ENCODE measurements around the gene EPDR1. TPM values are rescaled to one million over a fixed set of nuclear protein-coding genes. Genes with fewer than 3 reads are reported as not detected.

EPDR1 gene
- total RNA-seq, 4 donors from 2014 or later, result 1.1 to 13.9 (median 4.8) TPM

GRCh38 chr7:37986908-37987330 is 66.5 kb downstream of the EPDR1 start:
- WGBS, 2 donors, result 43 to 46% methylated on average over 4 of the region's 4 CpGs
- TF ChIP-seq CTCF (IDR thresholded peaks at IDR 0.05), result no peak
- no peak for DNase-seq (ENCODE audit: low spot score in 2 of 2)

GRCh38 chr7:37987732-37988131 is 67.3 kb downstream of the EPDR1 start:
- WGBS, 2 donors, result 65 to 69% methylated on average over 1 of the region's 1 CpG
- no peak for TF ChIP-seq CTCF (IDR thresholded peaks at IDR 0.05)
- no peak for TF ChIP-seq POLR2A (IDR thresholded peaks at IDR 0.05)
- no peak for DNase-seq (ENCODE audit: low spot score in 2 of 2)
- intact Hi-C loops (cut with DNase I; ENCODE audit: low total_unique reads), result no loop called here
- H3K4me3 ChIP-seq (ENCODE audit: low read depth, poor library complexity, severe bottlenecking), result no peak overlapping the region

More at GRCh38 chr7:37986908-37987330, 66.5 kb downstream of the EPDR1 start:
- intact Hi-C loops (cut with DNase I; ENCODE audit: low total_unique reads), result no loop called here
- H3K4me3 ChIP-seq (ENCODE audit: low read depth, poor library complexity, severe bottlenecking), result no peak overlapping the region

GRCh38 chr7:37988721-37989650 is 68.5 kb downstream of the EPDR1 start:
- H3K4me3 ChIP-seq (ENCODE audit: low read depth, poor library complexity, severe bottlenecking), result no peak overlapping the region
- intact Hi-C loops (cut with DNase I; ENCODE audit: low total_unique reads), result no loop called here
- 89% methylated on average over 7 of the region's 7 CpGs for WGBS, 2 donors
- no peak for DNase-seq (ENCODE audit: low spot score in 2 of 2)
- TF ChIP-seq CTCF (IDR thresholded peaks at IDR 0.05) (no peak), POLR2A (IDR thresholded peaks at IDR 0.05) (no peak)

GRCh38 chr7:37990337-37990736 is 69.9 kb downstream of the EPDR1 start:
- no peak overlapping the region for H3K4me3 ChIP-seq (ENCODE audit: low read depth, poor library complexity, severe bottlenecking)
- TF ChIP-seq POLR2A (IDR thresholded peaks at IDR 0.05) (no peak), CTCF (IDR thresholded peaks at IDR 0.05) (no peak)
- intact Hi-C loops (cut with DNase I; ENCODE audit: low total_unique reads), result no loop called here
- no peak for DNase-seq (ENCODE audit: low spot score in 2 of 2)
- 84 to 85% methylated on average over 3 of the region's 3 CpGs for WGBS, 2 donors

- TF ChIP-seq CTCF (IDR thresholded peaks at IDR 0.05), result no peak
- no peak for TF ChIP-seq POLR2A (IDR thresholded peaks at IDR 0.05)
- intact Hi-C loops (cut with DNase I; ENCODE audit: low total_unique reads), result no loop called here
- no peak for DNase-seq (ENCODE audit: low spot score in 2 of 2)
- WGBS, 2 donors, result 72 to 78% methylated on average over 2 of the region's 2 CpGs
- no peak overlapping the region for H3K4me3 ChIP-seq (ENCODE audit: low read depth, poor library complexity, severe bottlenecking)
These were observed 72.6 kb downstream of the EPDR1 start for GRCh38 chr7:37993060-37993501.
